ENCODE results near the gene FAM180B. TPM values are rescaled to one million over a fixed set of nuclear protein-coding genes. Genes with fewer than 3 reads are reported as not detected.

FAM180B gene
- total and polyA plus RNA-seq, 10 of the 15 experiments (the other 5 are each of a cell fraction or from before 2014, with no cell fraction given), result 0.04 to 0.34 TPM; not detected in 8

- Histone ChIP-seq H4K20me1 (ENCODE audit: control insufficient read depth, insufficient read depth) (peaks cover 13% of the 10 kb centered on the region), H3K27me3 (replicated peaks in 1 of 2; ENCODE audit: control insufficient read depth in 2 of 2, insufficient read depth in 2 of 2, low read length in 1 of 2) (no peaks in the 10 kb centered on the region), H3K27ac (ENCODE audit: control insufficient read depth, insufficient read depth) (no peak overlapping the region), H3K4me2 (ENCODE audit: control insufficient read depth, insufficient read depth) (no peak overlapping the region), H3K9ac (ENCODE audit: control insufficient read depth, insufficient read depth, low read length) (no peak overlapping the region), H3K9me3 (replicated peaks; ENCODE audit: control insufficient read depth, insufficient read depth, low read length) (no peaks in the 10 kb centered on the region), H3K4me3 (no peak overlapping the region), H3K79me2 (ENCODE audit: control insufficient read depth, insufficient read depth, low read length) (peaks cover 84% of the 10 kb centered on the region), H3K4me1 (ENCODE audit: control insufficient read depth, insufficient read depth, low read length) (peaks cover 8% of the 10 kb centered on the region), H2AFZ (ENCODE audit: control insufficient read depth, low read depth, low read length) (no peak overlapping the region), H3K36me3 (ENCODE audit: control insufficient read depth in 2 of 2, insufficient read depth in 2 of 2, low read length in 1 of 2) (peaks cover 2 to 7% of the 10 kb centered on the region in 2 experiments; a peak in 2 of 4 replicates)
- DNase-seq (ENCODE audit: low read depth, low spot score) (no peak), ATAC-seq (no peak), FAIRE-seq (no peak)
- in situ Hi-C loops (cut with MboI) (no loop called here), intact Hi-C loops (cut with micrococcal nuclease; ENCODE audit: unreplicated experiment) (no loop called here)
- WGBS (ENCODE audit: insufficient coverage, insufficient replicate concordance, low lambda C conversion rate, missing lambda C conversion rate), result 100% methylated on average over 1 of the region's 3 CpGs
- CTCF ChIA-PET, result interaction anchor here (1.4 to 3.3 kb wide), 4 partner anchors 11 to 28 kb away, joined by 3 to 15 read pairs (median 5); no protein-coding TSS in a partner anchor
- SMC1A ChIA-PET (ENCODE audit: uncharacterized antibody, unreplicated experiment), result interaction anchor here (0.8 to 3.0 kb wide), 5 partner anchors 12 to 26 kb away, joined by 3 to 11 read pairs (median 5); no protein-coding TSS in a partner anchor
- RAD21 ChIA-PET (ENCODE audit: unreplicated experiment), result interaction anchor here (0.6 to 0.7 kb wide), 2 partner anchors 20 to 988 kb away, joined by 3 read pairs; no protein-coding TSS in a partner anchor
- BruUV-seq (replicated peaks), result no TSS peak
- POLR2A ChIA-PET, result interaction anchor here (0.7 to 2.3 kb wide), 5 partner anchors 12 to 535 kb away, joined by 3 to 9 read pairs (median 4); no protein-coding TSS in a partner anchor
- TF ChIP-seq BCL11A (IDR thresholded peaks at IDR 0.05; ENCODE audit: low read depth, low read length) (no peak), TCF12 (IDR thresholded peaks at IDR 0.05; ENCODE audit: low read depth, low read length) (no peak), PML (IDR thresholded peaks at IDR 0.05; ENCODE audit: low read length) (no peak), SRF (IDR thresholded peaks at IDR 0.05; ENCODE audit: low read depth in 2 of 2, low read length in 2 of 2) (no peak), KLF5 (IDR thresholded peaks at IDR 0.05; ENCODE audit: partially characterized antibody) (no peak), RELA (IDR thresholded peaks at IDR 0.05; ENCODE audit: borderline replicate concordance, partially characterized antibody) (no peak), SMAD5 (IDR thresholded peaks at IDR 0.05; ENCODE audit: low read depth) (no peak), KAT2A (conservative IDR thresholded peaks at IDR 0.05; ENCODE audit: control insufficient read depth, low read depth, low read length) (no peak), PKNOX1 (IDR thresholded peaks at IDR 0.05) (no peak), POU2F2 (IDR thresholded peaks at IDR 0.05; ENCODE audit: borderline replicate concordance, low read depth, low read length) (no peak), BHLHE40 (IDR thresholded peaks at IDR 0.05; ENCODE audit: borderline replicate concordance in 1 of 2, low read depth in 2 of 2, low read length in 1 of 2) (no peak), ZSCAN29 (IDR thresholded peaks at IDR 0.05) (no peak), BRCA1 (IDR thresholded peaks at IDR 0.05; ENCODE audit: low read depth, low read length) (no peak), SIN3A (IDR thresholded peaks at IDR 0.05; ENCODE audit: low read depth, low read length) (no peak), ZBED1 (IDR thresholded peaks at IDR 0.05; ENCODE audit: borderline replicate concordance) (no peak)
- TF ChIP-seq, protein P1, sequence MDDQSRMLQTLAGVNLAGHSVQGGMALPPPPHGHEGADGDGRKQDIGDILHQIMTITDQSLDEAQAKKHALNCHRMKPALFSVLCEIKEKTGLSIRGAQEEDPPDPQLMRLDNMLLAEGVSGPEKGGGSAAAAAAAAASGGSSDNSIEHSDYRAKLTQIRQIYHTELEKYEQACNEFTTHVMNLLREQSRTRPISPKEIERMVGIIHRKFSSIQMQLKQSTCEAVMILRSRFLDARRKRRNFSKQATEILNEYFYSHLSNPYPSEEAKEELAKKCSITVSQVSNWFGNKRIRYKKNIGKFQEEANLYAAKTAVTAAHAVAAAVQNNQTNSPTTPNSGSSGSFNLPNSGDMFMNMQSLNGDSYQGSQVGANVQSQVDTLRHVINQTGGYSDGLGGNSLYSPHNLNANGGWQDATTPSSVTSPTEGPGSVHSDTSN (IDR thresholded peaks at IDR 0.05; ENCODE audit: insufficient replicate concordance, low read depth, low read length), result no peak
- TF ChIP-seq, protein P2, sequence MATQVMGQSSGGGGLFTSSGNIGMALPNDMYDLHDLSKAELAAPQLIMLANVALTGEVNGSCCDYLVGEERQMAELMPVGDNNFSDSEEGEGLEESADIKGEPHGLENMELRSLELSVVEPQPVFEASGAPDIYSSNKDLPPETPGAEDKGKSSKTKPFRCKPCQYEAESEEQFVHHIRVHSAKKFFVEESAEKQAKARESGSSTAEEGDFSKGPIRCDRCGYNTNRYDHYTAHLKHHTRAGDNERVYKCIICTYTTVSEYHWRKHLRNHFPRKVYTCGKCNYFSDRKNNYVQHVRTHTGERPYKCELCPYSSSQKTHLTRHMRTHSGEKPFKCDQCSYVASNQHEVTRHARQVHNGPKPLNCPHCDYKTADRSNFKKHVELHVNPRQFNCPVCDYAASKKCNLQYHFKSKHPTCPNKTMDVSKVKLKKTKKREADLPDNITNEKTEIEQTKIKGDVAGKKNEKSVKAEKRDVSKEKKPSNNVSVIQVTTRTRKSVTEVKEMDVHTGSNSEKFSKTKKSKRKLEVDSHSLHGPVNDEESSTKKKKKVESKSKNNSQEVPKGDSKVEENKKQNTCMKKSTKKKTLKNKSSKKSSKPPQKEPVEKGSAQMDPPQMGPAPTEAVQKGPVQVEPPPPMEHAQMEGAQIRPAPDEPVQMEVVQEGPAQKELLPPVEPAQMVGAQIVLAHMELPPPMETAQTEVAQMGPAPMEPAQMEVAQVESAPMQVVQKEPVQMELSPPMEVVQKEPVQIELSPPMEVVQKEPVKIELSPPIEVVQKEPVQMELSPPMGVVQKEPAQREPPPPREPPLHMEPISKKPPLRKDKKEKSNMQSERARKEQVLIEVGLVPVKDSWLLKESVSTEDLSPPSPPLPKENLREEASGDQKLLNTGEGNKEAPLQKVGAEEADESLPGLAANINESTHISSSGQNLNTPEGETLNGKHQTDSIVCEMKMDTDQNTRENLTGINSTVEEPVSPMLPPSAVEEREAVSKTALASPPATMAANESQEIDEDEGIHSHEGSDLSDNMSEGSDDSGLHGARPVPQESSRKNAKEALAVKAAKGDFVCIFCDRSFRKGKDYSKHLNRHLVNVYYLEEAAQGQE (IDR thresholded peaks at IDR 0.05; ENCODE audit: low read depth, low read length), result no peak
These were observed 49.6 kb upstream of the FAM180B start for GRCh38 chr11:47536915-47537314.

All from GM12878 (cell line).